Smooth muscle cell (in vitro differentiated cells): ENCODE measurements around the gene PISD. TPM values are rescaled to one million over a fixed set of nuclear protein-coding genes. Genes with fewer than 3 reads are reported as not detected.

ENCODE experiments used
- DNase-seq: peaks from one replicate; lab custom pipeline; 2025; ENCODE audit not compliant: unreplicated experiment; lab: John Stamatoyannopoulos, UW
- H2AFZ ChIP-seq: fragments of 200-600 bp; sonication (generic); 2 replicates; pipeline ENCODE4 v1.6.0; 2016; ENCODE audit warnings: antibody characterized with exemption, low read depth, mild to moderate bottlenecking
- H3F3A ChIP-seq: fragments of 200-600 bp; sonication (generic); 2 replicates; pipeline ENCODE4 v1.6.0; 2017; ENCODE audit warnings: antibody characterized with exemption, low read depth
- H3K27ac ChIP-seq: fragments of 200-600 bp; sonication (generic); 2 replicates; pipeline ENCODE4 v1.5.1; 2016; ENCODE audit warnings: low read depth, mild to moderate bottlenecking
- H3K27me3 ChIP-seq: fragments of 200-600 bp; sonication (generic); 2 replicates; pipeline ENCODE4 v1.6.1; 2016; ENCODE audit warnings: low read depth, mild to moderate bottlenecking
- H3K36me3 ChIP-seq: fragments of 200-600 bp; sonication (generic); 2 replicates; pipeline ENCODE4 v1.5.1; 2016; ENCODE audit warnings: low read depth
- H3K4me1 ChIP-seq: fragments of 200-600 bp; sonication (generic); 2 replicates; pipeline ENCODE4 v1.5.1; 2016; ENCODE audit warnings: low read depth
- H3K4me2 ChIP-seq: fragments of 200-600 bp; sonication (generic); 2 replicates; pipeline ENCODE4 v1.6.0; 2016; ENCODE audit warnings: mild to moderate bottlenecking
- H3K4me3 ChIP-seq: fragments of 200-600 bp; sonication (generic); 2 replicates; pipeline ENCODE4 v1.5.1; 2016; ENCODE audit warnings: mild to moderate bottlenecking
- H3K79me2 ChIP-seq: fragments of 200-600 bp; sonication (generic); 2 replicates; pipeline ENCODE4 v1.6.0; 2016; ENCODE audit warnings: low read depth, mild to moderate bottlenecking
- H3K9ac ChIP-seq: fragments of 200-600 bp; sonication (generic); 2 replicates; pipeline ENCODE4 v1.6.0; 2016; ENCODE audit warnings: low read depth
- H3K9me3 ChIP-seq: fragments of 200-600 bp; sonication (generic); replicated peaks from 2 replicates; pipeline ENCODE4 v1.5.1; 2016; ENCODE audit warnings: low read depth
- H4K20me1 ChIP-seq: fragments of 200-600 bp; sonication (generic); 2 replicates; pipeline ENCODE4 v1.6.0; 2016; ENCODE audit warnings: low read depth
- WGBS: methylation state at CpG from one replicate; pipeline ENCODE4 v1.1.7; 2016; ENCODE audit warnings: low lambda C conversion rate; 5-methylcytosine and 5-hydroxymethylcytosine counted together
- polyA plus RNA-seq: library from polyadenylated mRNA; unstranded; fragments of >200 nt; fragmentation: Nextera tagmentation; extraction: Ambion mirVana; gene quantifications from 2 replicates; pipeline ENCODE4 v1.2.1, GENCODE V29; 2016
- total RNA-seq: library from RNA; depleted of rRNA; stranded (reverse); fragments of >200 nt; gene quantifications from 2 replicates; pipeline ENCODE4 v1.2.3, GENCODE V29; 2014
- TF ChIP-seq, protein P1 (sequence below): fragments of 200-600 bp; sonication (generic); IDR thresholded peaks from 2 replicates; pipeline ENCODE4 v1.5.1; 2017; ENCODE audit warnings: borderline replicate concordance, mild to moderate bottlenecking, antibody characterized with exemption; ENCODE audit not compliant: insufficient read depth, poor library complexity, severe bottlenecking

Gene PISD
- total and polyA plus RNA-seq, 2 experiments from 2014 or later: 15.3 to 31.6 TPM

DNA sequence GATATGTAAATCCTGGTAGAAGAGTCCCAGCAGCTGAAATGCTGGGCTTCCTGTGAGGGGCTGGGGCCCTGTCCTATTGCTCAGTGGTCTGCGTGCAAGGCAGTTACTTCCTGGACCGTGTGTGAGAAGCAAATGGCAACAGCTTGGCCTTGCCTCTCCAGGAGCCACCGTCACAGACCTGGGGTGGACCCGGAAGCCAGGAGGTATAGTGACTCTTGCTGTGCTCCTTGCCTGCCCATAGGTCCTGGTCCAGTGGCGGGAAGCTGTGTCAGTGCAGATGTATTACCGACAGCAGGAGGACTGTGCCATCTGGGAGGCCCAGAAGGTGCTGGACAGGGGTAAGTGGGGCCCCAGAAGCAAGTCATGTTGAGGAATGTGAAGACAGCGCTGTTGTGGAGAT is 54.3 kb downstream of the PISD start:
- Histone ChIP-seq H3K4me3 (no peak overlapping the region), H3K79me2 (no peaks in the 10 kb centered on the region), H3K27me3 (no peaks in the 10 kb centered on the region), H3K27ac (no peak overlapping the region), H4K20me1 (no peaks in the 10 kb centered on the region), H3K9me3 (no peaks in the 10 kb centered on the region), H3F3A (peaks cover 10% of the 10 kb centered on the region), H3K9ac (no peak overlapping the region), H3K4me2 (no peak overlapping the region), H3K4me1 (no peaks in the 10 kb centered on the region), H2AFZ (no peak overlapping the region), H3K36me3 (no peaks in the 10 kb centered on the region)
- whole genome bisulfite sequencing: 94% methylated on average over 7 of the region's 7 CpGs
- TF ChIP-seq, protein P1, sequence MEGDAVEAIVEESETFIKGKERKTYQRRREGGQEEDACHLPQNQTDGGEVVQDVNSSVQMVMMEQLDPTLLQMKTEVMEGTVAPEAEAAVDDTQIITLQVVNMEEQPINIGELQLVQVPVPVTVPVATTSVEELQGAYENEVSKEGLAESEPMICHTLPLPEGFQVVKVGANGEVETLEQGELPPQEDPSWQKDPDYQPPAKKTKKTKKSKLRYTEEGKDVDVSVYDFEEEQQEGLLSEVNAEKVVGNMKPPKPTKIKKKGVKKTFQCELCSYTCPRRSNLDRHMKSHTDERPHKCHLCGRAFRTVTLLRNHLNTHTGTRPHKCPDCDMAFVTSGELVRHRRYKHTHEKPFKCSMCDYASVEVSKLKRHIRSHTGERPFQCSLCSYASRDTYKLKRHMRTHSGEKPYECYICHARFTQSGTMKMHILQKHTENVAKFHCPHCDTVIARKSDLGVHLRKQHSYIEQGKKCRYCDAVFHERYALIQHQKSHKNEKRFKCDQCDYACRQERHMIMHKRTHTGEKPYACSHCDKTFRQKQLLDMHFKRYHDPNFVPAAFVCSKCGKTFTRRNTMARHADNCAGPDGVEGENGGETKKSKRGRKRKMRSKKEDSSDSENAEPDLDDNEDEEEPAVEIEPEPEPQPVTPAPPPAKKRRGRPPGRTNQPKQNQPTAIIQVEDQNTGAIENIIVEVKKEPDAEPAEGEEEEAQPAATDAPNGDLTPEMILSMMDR: no peak
- no peak for DNase-seq

DNA sequence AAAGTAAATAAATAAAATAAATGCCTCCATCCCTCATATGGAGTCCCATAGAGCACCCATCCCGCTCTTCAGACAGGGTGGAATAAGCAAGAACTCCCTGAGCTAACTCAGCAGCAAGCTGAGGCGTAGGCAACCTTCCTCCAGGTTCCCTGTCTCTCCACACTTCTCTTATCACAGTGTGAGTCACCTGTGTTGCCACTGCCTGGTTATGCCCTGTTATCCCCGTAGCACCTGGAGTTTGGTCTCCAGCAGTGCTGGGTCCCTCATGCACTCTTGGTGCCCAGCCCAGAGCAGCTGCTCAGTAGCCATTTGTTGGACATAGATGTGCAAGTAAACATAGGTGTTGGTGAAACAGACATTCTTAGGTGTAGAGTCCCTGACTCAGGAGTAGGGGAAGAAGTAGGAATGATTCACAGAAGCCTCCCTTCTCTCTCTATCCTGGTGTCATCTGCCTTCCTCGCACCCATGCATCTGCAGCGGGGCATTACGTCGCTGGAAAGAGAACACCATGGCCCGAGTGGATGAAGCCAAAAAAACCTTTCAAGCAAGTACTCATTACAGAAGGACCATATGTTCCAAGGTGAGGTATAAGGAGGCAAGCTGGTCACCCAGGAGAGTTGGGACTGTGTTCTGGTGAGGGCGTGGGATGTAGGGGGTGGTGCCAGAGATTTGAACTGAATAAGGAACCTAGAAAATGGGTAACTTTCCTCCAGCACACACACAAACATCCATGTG is 56.0 kb downstream of the PISD start:
- H3K27ac ChIP-seq: no peak overlapping the region

DNA sequence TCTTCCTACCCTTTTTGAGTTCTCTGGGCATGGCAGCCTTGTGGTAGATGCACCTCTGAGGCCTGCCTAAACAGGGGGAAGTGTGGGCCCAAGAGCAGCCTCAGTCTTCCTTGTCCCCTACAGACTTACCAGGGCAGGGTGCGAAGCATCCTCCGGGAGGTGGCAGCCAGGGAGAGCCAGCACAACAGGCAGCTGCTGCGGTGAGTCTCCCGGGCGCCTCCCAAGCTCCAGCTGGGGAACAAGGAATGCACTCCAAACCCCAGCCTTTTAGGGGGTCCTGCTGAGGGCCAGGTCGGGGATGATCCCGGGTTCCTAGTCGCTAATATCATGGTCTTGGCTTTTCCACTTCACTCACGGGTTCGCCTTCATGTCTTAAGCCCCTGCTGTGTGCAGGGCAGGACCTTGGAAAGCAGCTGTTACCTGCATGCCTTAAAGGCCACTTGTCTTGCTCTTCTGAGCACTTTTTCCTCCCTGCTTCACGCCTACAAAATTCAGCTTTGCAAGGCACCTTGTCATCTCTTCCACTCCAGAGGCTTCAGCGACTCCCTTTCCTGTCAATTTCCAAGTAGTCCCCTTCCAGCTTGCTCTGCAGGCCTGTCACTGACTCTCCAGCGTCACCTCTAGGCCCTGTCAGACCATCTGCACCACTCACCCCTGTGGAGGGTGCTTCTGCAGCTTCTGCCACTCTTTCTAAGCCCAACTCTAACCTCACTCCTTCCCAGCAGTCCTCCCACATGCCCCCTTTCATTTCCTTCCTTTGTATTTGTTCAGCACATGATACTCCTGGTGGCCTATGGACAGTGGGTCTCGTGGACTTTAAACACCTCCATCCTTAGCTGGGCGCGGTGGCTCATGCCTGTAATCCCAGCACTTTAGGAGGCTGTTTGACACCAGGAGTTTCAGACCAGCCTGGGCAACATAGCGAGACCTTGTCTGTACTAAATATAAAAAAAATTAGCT is 57.0 kb downstream of the PISD start:
- H3K9me3 ChIP-seq: no peaks in the 10 kb centered on the region
- H3K27ac ChIP-seq: no peak overlapping the region
- no peaks in the 10 kb centered on the region for H3K4me1 ChIP-seq
- H3K36me3 ChIP-seq: no peaks in the 10 kb centered on the region
- 89% methylated on average over 17 of the region's 17 CpGs for WGBS
- TF ChIP-seq, protein P1: no peak
- H3K4me2 ChIP-seq: no peak overlapping the region
- no peak overlapping the region for H3K9ac ChIP-seq
- H3K27me3 ChIP-seq: no peaks in the 10 kb centered on the region
- DNase-seq: no peak
- no peak overlapping the region for H2AFZ ChIP-seq
- H4K20me1 ChIP-seq: no peaks in the 10 kb centered on the region
- H3K79me2 ChIP-seq: no peaks in the 10 kb centered on the region
- H3K4me3 ChIP-seq: no peak overlapping the region
- H3F3A ChIP-seq: peaks cover 21% of the 10 kb centered on the region

More for the DNA sequence above, 56.0 kb downstream of the PISD start:
- DNase-seq: no peak
- H3K36me3 ChIP-seq: no peaks in the 10 kb centered on the region
- no peaks in the 10 kb centered on the region for H3K27me3 ChIP-seq
- WGBS: 88% methylated on average over 9 of the region's 9 CpGs
- no peak overlapping the region for H3K9ac ChIP-seq
- H3K79me2 ChIP-seq: no peaks in the 10 kb centered on the region
- TF ChIP-seq, protein P1: no peak
- no peak overlapping the region for H2AFZ ChIP-seq
- no peaks in the 10 kb centered on the region for H3K9me3 ChIP-seq
- H3K4me2 ChIP-seq: no peak overlapping the region
- peaks cover 21% of the 10 kb centered on the region for H3F3A ChIP-seq
- H3K4me3 ChIP-seq: no peak overlapping the region
- H4K20me1 ChIP-seq: no peaks in the 10 kb centered on the region
- no peaks in the 10 kb centered on the region for H3K4me1 ChIP-seq
